Measurements from ENCODE around the gene FAM83D. TPM values are rescaled to one million over a fixed set of nuclear protein-coding genes. Genes with fewer than 3 reads are reported as not detected.

FAM83D gene
- total RNA-seq, 1 donor from 2014 or later, result 73.9 TPM

DNA sequence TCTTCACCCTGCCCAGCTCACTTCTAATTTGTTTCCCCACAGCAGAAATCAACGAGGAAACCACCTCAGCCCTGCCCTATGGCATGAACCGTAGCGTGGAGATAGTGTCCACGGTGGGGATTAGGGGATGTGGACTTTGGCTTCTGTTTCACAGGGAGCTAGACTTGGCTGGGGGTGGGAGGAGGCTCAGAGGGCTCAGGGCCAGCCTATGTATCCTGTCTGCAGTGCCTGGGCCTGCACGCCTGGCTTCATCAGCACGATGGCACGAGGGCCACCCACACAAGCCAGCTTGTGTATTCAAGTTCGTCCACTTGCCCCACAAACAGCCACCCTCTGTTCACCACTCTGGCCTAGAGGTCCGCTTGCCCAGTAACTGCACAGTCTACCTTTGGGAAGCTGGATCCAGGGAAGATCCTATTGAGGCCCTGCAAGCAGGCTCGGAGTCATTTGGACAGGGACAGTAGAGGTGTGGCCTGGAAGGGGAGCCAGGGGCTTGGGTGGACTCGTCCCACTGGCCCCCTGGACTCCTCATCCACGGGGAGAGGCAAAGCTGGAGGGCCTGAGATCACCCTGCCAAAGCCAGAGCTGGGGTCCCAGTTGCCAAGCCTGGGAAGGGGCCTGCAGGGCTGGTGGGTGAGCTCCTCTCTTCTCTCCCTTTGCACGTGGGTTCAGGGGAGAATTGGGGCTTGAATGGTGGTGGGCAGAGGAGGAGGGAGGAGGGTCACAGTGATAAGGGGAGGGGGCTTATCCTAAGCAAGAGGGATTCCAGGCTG is 38.0 kb upstream of the FAM83D start:
- Mint-ChIP-seq H3K4me1 (peaks cover 2% of the 10 kb centered on the region), H3K27ac (no peak overlapping the region), H3K36me3 (no peaks in the 10 kb centered on the region), H3K27me3 (ENCODE audit: insufficient read depth, low read depth) (peaks cover 2% of the 10 kb centered on the region), H3K4me3 (no peak overlapping the region), H3K9me3 (no peaks in the 10 kb centered on the region)
- H3K36me3 ChIP-seq, result no peaks in the 10 kb centered on the region
- H3K9ac ChIP-seq, result no peak overlapping the region
- H3K4me3 ChIP-seq, result no peak overlapping the region
- H3K27ac ChIP-seq, result no peak overlapping the region
- no peaks in the 10 kb centered on the region for H3F3A ChIP-seq (ENCODE audit: low read depth)
- H3K4me2 ChIP-seq, result no peak overlapping the region
- H2AFZ ChIP-seq (replicated peaks), result no peak overlapping the region
- no peaks in the 10 kb centered on the region for H3K9me3 ChIP-seq (ENCODE audit: low read depth)
- no peaks in the 10 kb centered on the region for H3K4me1 ChIP-seq
- TF ChIP-seq EZH2 (IDR thresholded peaks at IDR 0.05) (no peak), EZH2phosphoT487 (IDR thresholded peaks at IDR 0.05) (no peak)
- TF ChIP-seq, protein P1, sequence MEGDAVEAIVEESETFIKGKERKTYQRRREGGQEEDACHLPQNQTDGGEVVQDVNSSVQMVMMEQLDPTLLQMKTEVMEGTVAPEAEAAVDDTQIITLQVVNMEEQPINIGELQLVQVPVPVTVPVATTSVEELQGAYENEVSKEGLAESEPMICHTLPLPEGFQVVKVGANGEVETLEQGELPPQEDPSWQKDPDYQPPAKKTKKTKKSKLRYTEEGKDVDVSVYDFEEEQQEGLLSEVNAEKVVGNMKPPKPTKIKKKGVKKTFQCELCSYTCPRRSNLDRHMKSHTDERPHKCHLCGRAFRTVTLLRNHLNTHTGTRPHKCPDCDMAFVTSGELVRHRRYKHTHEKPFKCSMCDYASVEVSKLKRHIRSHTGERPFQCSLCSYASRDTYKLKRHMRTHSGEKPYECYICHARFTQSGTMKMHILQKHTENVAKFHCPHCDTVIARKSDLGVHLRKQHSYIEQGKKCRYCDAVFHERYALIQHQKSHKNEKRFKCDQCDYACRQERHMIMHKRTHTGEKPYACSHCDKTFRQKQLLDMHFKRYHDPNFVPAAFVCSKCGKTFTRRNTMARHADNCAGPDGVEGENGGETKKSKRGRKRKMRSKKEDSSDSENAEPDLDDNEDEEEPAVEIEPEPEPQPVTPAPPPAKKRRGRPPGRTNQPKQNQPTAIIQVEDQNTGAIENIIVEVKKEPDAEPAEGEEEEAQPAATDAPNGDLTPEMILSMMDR (IDR thresholded peaks at IDR 0.05), result no peak
- H4K20me1 ChIP-seq (ENCODE audit: low read depth), result peaks cover 5% of the 10 kb centered on the region
- H3K79me2 ChIP-seq (ENCODE audit: low read depth), result no peaks in the 10 kb centered on the region
- DNase-seq (ENCODE audit: low spot score), result no peak
- H3K27me3 ChIP-seq, result no peaks in the 10 kb centered on the region

GRCh38 chr20:38889050-38889449 is 37.2 kb upstream of the FAM83D start:
- no peak for DNase-seq (ENCODE audit: low spot score)
- H3K27ac Mint-ChIP-seq, result no peak overlapping the region
- H3K36me3 ChIP-seq, result no peaks in the 10 kb centered on the region
- no peaks in the 10 kb centered on the region for H3K36me3 Mint-ChIP-seq
- H3K27me3 Mint-ChIP-seq (ENCODE audit: insufficient read depth, low read depth), result peaks cover 2% of the 10 kb centered on the region
- H2AFZ ChIP-seq (replicated peaks), result no peak overlapping the region
- no peaks in the 10 kb centered on the region for H3K79me2 ChIP-seq (ENCODE audit: low read depth)
- no peak overlapping the region for H3K4me3 Mint-ChIP-seq
- H3K27ac ChIP-seq, result no peak overlapping the region
- H3F3A ChIP-seq (ENCODE audit: low read depth), result no peaks in the 10 kb centered on the region
- H3K9me3 Mint-ChIP-seq, result no peaks in the 10 kb centered on the region
- H3K4me3 ChIP-seq, result no peak overlapping the region
- H3K4me2 ChIP-seq, result no peak overlapping the region
- H3K9me3 ChIP-seq (ENCODE audit: low read depth), result no peaks in the 10 kb centered on the region
- peaks cover 2% of the 10 kb centered on the region for H3K27me3 ChIP-seq
- no peak for TF ChIP-seq EZH2phosphoT487 (IDR thresholded peaks at IDR 0.05)
- TF ChIP-seq EZH2 (IDR thresholded peaks at IDR 0.05), result no peak
- TF ChIP-seq, protein P1 (IDR thresholded peaks at IDR 0.05), result no peak
- no peaks in the 10 kb centered on the region for H3K4me1 ChIP-seq
- H4K20me1 ChIP-seq (ENCODE audit: low read depth), result no peaks in the 10 kb centered on the region
- peaks cover 3% of the 10 kb centered on the region for H3K4me1 Mint-ChIP-seq
- no peak overlapping the region for H3K9ac ChIP-seq

GRCh38 chr20:38889792-38890496 is 36.3 kb upstream of the FAM83D start:
- H3K4me1 ChIP-seq, result no peaks in the 10 kb centered on the region
- no peak overlapping the region for H2AFZ ChIP-seq (replicated peaks)
- TF ChIP-seq, protein P1 (IDR thresholded peaks at IDR 0.05), result no peak
- TF ChIP-seq EZH2 (IDR thresholded peaks at IDR 0.05), result no peak
- H3K4me3 ChIP-seq, result no peak overlapping the region
- Mint-ChIP-seq H3K4me1 (peaks cover 9% of the 10 kb centered on the region), H3K27ac (no peak overlapping the region), H3K9me3 (no peaks in the 10 kb centered on the region), H3K36me3 (no peaks in the 10 kb centered on the region), H3K4me3 (no peak overlapping the region), H3K27me3 (ENCODE audit: insufficient read depth, low read depth) (peaks cover 8% of the 10 kb centered on the region)
- H3F3A ChIP-seq (ENCODE audit: low read depth), result no peaks in the 10 kb centered on the region
- H3K27ac ChIP-seq, result no peak overlapping the region
- no peak for DNase-seq (ENCODE audit: low spot score)
- H4K20me1 ChIP-seq (ENCODE audit: low read depth), result no peaks in the 10 kb centered on the region
- no peaks in the 10 kb centered on the region for H3K79me2 ChIP-seq (ENCODE audit: low read depth)
- no peaks in the 10 kb centered on the region for H3K9me3 ChIP-seq (ENCODE audit: low read depth)
- H3K9ac ChIP-seq, result no peak overlapping the region
- no peak overlapping the region for H3K4me2 ChIP-seq
- H3K27me3 ChIP-seq, result peaks cover 10% of the 10 kb centered on the region
- H3K36me3 ChIP-seq, result no peaks in the 10 kb centered on the region

All from neural progenitor cell (in vitro differentiated cells).